GM19438 (cell line): Measurements from ENCODE around the gene GARS1.

Experiments
- ATAC-seq: cut with Tn5 transposase; IDR thresholded peaks from one replicate; pipeline ENCODE4 v1.9.1; 2021; ENCODE audit warnings: low read depth; ENCODE audit not compliant: unreplicated experiment

GARS1 gene, protein sequence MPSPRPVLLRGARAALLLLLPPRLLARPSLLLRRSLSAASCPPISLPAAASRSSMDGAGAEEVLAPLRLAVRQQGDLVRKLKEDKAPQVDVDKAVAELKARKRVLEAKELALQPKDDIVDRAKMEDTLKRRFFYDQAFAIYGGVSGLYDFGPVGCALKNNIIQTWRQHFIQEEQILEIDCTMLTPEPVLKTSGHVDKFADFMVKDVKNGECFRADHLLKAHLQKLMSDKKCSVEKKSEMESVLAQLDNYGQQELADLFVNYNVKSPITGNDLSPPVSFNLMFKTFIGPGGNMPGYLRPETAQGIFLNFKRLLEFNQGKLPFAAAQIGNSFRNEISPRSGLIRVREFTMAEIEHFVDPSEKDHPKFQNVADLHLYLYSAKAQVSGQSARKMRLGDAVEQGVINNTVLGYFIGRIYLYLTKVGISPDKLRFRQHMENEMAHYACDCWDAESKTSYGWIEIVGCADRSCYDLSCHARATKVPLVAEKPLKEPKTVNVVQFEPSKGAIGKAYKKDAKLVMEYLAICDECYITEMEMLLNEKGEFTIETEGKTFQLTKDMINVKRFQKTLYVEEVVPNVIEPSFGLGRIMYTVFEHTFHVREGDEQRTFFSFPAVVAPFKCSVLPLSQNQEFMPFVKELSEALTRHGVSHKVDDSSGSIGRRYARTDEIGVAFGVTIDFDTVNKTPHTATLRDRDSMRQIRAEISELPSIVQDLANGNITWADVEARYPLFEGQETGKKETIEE

DNA sequence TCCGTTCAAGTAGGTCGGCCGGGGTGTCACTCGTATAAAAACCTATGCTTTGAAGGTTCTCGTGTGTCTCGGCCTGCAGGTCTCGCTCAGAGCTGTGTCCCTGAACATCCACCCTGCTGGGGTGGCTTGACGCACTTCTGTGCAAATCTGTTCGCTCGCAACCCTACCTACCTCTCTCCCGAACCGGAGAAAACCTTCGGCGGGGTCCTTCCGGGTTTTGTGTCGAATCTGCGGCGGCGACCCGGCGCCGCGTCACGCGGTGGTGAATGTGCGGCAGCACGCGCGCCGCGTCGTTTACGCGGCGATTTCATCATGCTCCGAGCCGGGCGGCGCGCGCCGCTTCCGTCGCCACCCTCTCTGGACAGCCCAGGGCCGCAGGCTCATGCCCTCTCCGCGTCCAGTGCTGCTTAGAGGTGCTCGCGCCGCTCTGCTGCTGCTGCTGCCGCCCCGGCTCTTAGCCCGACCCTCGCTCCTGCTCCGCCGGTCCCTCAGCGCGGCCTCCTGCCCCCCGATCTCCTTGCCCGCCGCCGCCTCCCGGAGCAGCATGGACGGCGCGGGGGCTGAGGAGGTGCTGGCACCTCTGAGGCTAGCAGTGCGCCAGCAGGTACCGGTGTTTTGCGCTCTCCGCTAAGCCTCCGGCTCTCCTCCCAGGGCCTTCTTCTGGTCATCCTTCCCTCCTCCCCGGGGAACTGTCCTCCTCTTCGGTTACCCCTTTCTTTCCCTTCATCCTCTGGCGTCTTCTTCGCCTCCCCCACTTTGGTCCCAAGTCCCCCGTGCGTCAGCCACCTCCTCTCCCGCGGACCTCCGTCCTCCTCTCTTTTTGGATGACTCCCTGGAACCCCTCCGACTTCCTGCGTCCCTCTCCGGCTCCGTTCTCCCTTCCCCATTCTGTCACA lies at the start of gene GARS1:
TSS of gene GARS1 (plus strand) at position 339 of the 896 bp plus-strand sequence. CDS start at position 383, 44 bp downstream.
- ATAC-seq: peak; percentile 85

DNA sequence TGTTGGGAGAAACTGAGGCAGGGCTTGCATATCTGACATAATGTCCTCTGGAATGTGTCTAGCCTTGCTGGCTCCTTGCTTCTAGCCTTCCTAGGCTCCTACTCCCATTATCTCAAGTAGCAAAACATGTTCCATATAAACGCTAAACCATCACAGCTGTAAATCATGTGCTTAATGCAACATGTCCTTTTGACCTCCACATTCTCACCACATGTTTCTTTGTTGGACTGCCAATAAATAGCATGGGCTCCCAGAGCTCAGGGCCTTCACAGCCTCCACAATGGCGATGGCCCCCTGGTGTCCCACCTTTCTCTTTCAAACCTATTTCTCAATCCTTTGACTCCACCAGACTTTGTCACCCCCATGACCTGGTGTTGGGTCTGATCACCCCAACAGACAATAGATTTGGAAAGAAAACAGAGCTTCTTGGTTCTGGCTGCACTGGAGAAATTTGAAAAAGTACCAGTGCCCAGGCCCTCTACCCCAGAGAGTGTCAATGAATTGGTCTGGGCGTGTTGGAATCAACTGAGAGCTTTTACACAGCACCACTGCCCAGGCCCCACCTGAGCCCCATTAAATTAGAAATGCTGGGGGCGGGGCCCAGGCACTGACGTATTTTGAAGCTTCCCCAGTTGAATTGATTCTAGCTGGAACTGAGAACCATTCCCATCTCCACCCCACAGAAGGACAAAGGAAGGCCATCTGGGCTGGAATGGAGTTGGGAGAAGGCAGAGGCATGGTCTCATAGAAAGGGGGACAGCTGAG lies 48.7 kb upstream of the GARS1 start:
- ATAC-seq: no peak

GRCh38 chr7:30546596-30546995 lies 48.1 kb upstream of the GARS1 start:
- ATAC-seq: no peak

DNA sequence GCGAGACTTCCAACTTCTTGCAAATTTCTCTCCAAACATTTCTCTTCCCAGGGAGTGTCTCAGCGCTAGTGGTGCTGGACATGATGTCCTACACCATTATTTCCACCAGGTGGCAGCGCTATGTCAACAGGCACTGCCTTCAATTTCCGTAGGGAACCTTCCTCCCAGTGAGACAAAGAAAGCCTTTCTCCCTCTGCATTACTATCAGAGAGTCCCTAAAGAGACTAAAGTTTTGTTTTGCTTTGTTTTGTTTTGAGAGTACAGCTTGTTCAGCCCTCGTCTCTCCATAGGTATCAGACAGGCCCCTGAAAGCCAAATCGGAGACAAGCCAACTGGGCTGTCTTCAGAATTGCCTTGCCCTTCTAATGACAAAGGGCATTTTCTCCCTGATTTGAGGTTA lies 45.8 kb upstream of the GARS1 start:
- no peak for ATAC-seq

GRCh38 chr7:30549931-30550493 lies 44.7 kb upstream of the GARS1 start:
- ATAC-seq: no peak

- ATAC-seq: no peak
Observed at GRCh38 chr7:30552330-30552729, 42.3 kb upstream of the GARS1 start.

DNA sequence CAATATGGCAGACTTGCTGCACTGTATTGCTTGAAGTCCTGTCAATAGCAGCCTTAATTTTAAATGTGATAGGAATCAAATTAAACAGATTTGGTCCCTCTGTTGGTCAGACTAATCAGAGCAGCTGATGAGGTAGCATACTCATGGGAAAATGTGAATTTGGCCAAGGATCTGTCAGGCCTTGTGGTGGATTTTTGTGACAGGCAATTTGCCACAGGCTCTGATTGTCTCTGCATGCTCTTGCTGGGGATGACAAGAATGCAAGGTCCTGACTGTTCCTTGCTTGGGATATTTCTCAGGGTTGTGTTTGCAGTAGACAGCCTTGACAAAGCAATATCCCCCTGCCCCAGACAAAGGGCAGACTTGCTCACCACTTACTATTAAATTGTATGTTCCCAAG lies 41.5 kb upstream of the GARS1 start:
- ATAC-seq: no peak

DNA sequence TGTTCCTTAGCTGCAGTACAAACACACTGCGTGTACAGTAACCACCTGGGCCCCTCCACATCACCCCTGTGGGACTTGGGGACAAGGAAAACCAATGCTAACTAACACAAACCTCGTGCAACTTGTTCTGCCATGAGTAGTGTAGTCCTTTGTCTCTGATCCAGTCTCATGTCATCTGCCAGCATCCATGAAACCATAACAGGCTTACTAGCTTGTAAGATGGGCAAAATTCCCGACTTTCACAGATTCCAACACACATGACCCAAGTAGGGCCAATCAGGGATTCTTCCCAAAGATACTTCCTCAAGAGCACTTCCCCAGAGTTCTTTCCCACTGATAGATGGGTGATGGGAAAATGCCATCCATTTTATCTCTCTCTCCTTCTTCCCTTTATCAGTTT lies 41.1 kb upstream of the GARS1 start:
- no peak for ATAC-seq

GRCh38 chr7:30555525-30555924 lies 39.2 kb upstream of the GARS1 start:
- ATAC-seq: no peak

- ATAC-seq: no peak
Observed at GRCh38 chr7:30556840-30557239, 37.8 kb upstream of the GARS1 start.

- ATAC-seq: no peak
Observed at GRCh38 chr7:30557245-30557644, 37.4 kb upstream of the GARS1 start.

DNA sequence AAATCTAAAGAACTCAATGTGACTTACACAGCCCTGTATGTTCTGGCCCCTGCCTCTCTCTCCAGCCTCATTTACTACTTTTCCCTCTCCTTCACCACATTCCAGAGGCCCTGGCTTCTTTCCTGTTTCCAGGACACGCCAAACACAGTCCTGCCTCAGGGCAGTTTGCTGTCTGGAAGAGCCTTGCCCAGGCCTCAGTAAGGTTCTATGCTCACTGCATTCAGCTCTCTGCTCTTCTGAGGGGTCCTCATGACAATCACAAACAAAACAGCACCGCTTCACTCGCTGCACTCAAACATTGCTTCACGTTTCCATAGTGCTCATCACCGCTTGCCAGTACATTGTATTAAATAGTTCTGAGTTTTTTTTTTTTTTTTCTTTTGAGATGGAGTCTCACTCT lies 35.1 kb upstream of the GARS1 start:
- ATAC-seq: no peak

- no peak for ATAC-seq
Observed at GRCh38 chr7:30561389-30561788, 33.3 kb upstream of the GARS1 start.

DNA sequence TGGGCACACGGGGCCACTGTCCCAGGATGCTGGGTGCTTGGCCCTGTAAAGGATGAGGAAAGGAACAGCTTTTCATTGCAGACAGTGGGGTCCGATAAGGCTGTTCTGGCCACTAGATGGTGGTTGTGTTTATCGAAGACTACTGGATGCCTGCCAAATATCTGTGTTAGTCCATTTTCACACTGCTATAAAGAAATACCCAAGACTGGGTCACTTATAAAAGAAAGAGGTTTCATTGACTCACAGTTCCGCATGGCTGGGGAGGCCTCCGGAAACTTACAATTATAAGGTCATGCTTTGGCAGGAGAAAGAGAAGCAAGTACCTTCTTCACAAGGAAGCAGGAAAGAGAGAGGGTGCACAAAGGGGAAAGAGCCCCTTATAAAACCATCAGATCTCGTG lies 32.2 kb upstream of the GARS1 start:
- no peak for ATAC-seq

GRCh38 chr7:30562909-30563308 lies 31.8 kb upstream of the GARS1 start:
- no peak for ATAC-seq

GRCh38 chr7:30563326-30563942 lies 31.2 kb upstream of the GARS1 start:
- ATAC-seq: no peak

DNA sequence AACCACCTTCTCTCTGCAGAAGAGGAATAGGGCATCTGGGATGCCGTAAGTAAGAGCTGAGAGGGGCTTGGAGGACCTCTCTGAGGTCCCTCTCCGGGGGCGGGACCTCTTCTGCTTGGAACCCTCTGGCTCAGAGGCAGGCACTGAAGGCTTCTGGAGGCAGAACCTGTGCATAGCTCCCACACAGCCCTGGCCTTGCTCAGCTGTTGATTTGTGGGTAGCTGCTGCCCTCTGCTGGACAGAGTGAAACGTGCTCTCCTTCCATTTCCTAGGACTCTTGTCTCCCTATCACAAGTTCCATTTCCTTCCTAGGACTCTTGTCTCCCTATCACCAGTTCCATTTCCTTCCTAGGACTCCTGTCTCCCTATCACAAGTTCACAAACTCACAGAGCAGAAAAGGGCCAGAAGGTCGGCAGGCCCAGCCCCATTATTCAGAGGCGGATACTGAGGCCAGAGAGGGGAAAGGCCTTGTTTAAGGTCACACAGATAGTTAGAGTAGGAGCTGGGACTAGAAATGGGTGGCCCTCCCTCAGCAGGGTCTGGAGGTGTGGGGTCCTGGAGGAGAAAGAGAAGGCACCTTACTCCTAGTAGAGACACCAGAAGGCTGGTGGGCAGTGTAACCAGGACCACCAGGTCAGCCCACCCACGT lies 30.3 kb upstream of the GARS1 start:
- ATAC-seq: peak; percentile 88

DNA sequence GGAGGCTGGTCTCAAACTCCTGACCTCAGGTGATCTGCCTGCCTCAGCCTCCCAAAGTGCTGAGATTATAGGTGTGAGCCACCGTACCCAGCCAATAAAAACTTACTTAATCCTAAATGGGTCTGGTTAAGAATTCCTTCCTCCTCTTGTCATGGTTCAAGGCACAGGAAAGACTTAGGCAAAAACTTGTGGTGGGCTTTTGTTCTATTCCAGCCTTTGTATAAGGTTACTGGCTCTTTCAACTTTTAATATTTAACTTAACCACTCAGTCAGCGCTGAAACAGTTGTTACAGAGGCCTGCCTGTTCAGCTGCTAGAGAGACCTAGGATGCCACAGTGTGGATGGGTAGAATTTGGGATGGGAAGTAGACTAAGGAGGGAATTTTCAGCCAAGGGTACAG lies 28.1 kb upstream of the GARS1 start:
- ATAC-seq: no peak

DNA sequence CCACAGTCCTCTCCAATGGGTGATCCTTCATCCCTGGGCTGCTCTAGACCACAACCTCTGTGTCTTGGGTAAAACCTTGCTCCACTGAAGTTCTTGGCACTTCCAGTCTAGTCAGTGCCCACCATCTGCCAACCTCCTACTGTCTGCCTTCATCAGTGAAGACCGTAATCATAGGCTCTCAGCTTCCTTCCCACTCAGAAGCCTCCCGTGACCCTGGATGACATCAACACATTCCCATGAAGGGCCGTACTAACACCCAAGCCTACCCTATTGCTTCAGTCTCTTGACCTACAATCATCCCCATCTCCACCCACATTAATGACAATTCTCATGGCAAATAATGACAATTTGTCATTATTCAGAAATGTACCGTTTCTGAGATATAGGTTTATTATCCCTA lies 27.6 kb upstream of the GARS1 start:
- ATAC-seq: no peak
